ENCODE measurements around the gene MORN1.

The MORN1 gene

GRCh38 chr1:2284932-2285331 lies 106.4 kb downstream of the MORN1 start:
- in situ Hi-C loops (cut with MboI; ENCODE audit: low pct_unique_long_range_greater_than_20kb, low sequenced_read_pairs, unreplicated experiment): no loop called here
- no peak for DNase-seq (ENCODE audit: low spot score)
- no peak for TF ChIP-seq CTCF (IDR thresholded peaks at IDR 0.05; ENCODE audit: extremely low read depth, insufficient read depth, missing control alignments)

GRCh38 chr1:2283991-2284895 lies 107.1 kb downstream of the MORN1 start:
- TF ChIP-seq CTCF (IDR thresholded peaks at IDR 0.05; ENCODE audit: extremely low read depth, insufficient read depth, missing control alignments): no peak
- in situ Hi-C loops (cut with MboI; ENCODE audit: low pct_unique_long_range_greater_than_20kb, low sequenced_read_pairs, unreplicated experiment): no loop called here

GRCh38 chr1:2283371-2283990 lies 107.9 kb downstream of the MORN1 start:
- in situ Hi-C loops (cut with MboI; ENCODE audit: low pct_unique_long_range_greater_than_20kb, low sequenced_read_pairs, unreplicated experiment): no loop called here
- DNase-seq (ENCODE audit: low spot score): no peak
- no peak for TF ChIP-seq CTCF (IDR thresholded peaks at IDR 0.05; ENCODE audit: extremely low read depth, insufficient read depth, missing control alignments)

More at GRCh38 chr1:2283991-2284895, 107.1 kb downstream of the MORN1 start:
- no peak for DNase-seq (ENCODE audit: low spot score)

GRCh38 chr1:2282556-2283270 lies 108.6 kb downstream of the MORN1 start:
- in situ Hi-C loops (cut with MboI; ENCODE audit: low pct_unique_long_range_greater_than_20kb, low sequenced_read_pairs, unreplicated experiment): no loop called here
- TF ChIP-seq CTCF (IDR thresholded peaks at IDR 0.05; ENCODE audit: extremely low read depth, insufficient read depth, missing control alignments): no peak
- no peak for DNase-seq (ENCODE audit: low spot score)

GRCh38 chr1:2279817-2280216 lies 111.5 kb downstream of the MORN1 start:
- TF ChIP-seq CTCF (IDR thresholded peaks at IDR 0.05; ENCODE audit: extremely low read depth, insufficient read depth, missing control alignments): no peak
- no peak for DNase-seq (ENCODE audit: low spot score)
- in situ Hi-C loops (cut with MboI; ENCODE audit: low pct_unique_long_range_greater_than_20kb, low sequenced_read_pairs, unreplicated experiment): no loop called here

- in situ Hi-C loops (cut with MboI; ENCODE audit: low pct_unique_long_range_greater_than_20kb, low sequenced_read_pairs, unreplicated experiment): no loop called here
- TF ChIP-seq CTCF (IDR thresholded peaks at IDR 0.05; ENCODE audit: extremely low read depth, insufficient read depth, missing control alignments): no peak
- DNase-seq (ENCODE audit: low spot score): no peak
These were observed 112.1 kb downstream of the MORN1 start for GRCh38 chr1:2279210-2279639.
